Neural progenitor cell (in vitro differentiated cells): Measurements from ENCODE around the gene CDKL5. TPM values are rescaled to one million over a fixed set of nuclear protein-coding genes. Genes with fewer than 3 reads are reported as not detected.

Experiments used
- DNase-seq: peaks from one replicate; pipeline ENCODE4 v3.0.0-alpha.2; 2016; ENCODE audit warnings: low spot score
- H2AFZ ChIP-seq: fragments of 200-600 bp; sonication (generic); replicated peaks from 2 replicates; pipeline ENCODE4 v1.6.1; 2016; ENCODE audit warnings: antibody characterized with exemption
- H3F3A ChIP-seq: fragments of 200-600 bp; sonication (generic); 2 replicates; pipeline ENCODE4 v1.6.1; 2016; ENCODE audit warnings: antibody characterized with exemption, low read depth
- H3K27ac ChIP-seq: fragments of 200-600 bp; sonication (generic); 2 replicates; pipeline ENCODE4 v1.5.1; 2016; ENCODE audit warnings: mild to moderate bottlenecking
- H3K27me3 ChIP-seq: fragments of 200-600 bp; sonication (generic); 2 replicates; pipeline ENCODE4 v1.6.1; 2016; ENCODE audit warnings: mild to moderate bottlenecking, moderate library complexity
- H3K36me3 ChIP-seq: fragments of 200-600 bp; sonication (generic); 2 replicates; pipeline ENCODE4 v1.5.1; 2016
- H3K4me1 ChIP-seq: fragments of 200-600 bp; sonication (generic); 2 replicates; pipeline ENCODE4 v1.6.1; 2016; ENCODE audit warnings: mixed run types
- H3K4me2 ChIP-seq: fragments of 200-600 bp; sonication (generic); 2 replicates; pipeline ENCODE4 v1.6.1; 2016
- H3K4me3 ChIP-seq: fragments of 200-600 bp; sonication (generic); 2 replicates; pipeline ENCODE4 v1.5.1; 2016
- H3K79me2 ChIP-seq: fragments of 200-600 bp; sonication (generic); 2 replicates; pipeline ENCODE4 v1.6.1; 2016; ENCODE audit warnings: low read depth
- H3K9ac ChIP-seq: fragments of 200-600 bp; sonication (generic); 2 replicates; pipeline ENCODE4 v1.6.1; 2016
- H3K9me3 ChIP-seq: fragments of 200-600 bp; sonication (generic); 2 replicates; pipeline ENCODE4 v1.5.1; 2016; ENCODE audit warnings: low read depth
- H4K20me1 ChIP-seq: fragments of 200-600 bp; sonication (generic); 2 replicates; pipeline ENCODE4 v1.6.1; 2016; ENCODE audit warnings: low read depth
- H3K27ac Mint-ChIP-seq: 3 replicates; pipeline ENCODE4 v1.8.0; 2021; ENCODE audit warnings: mixed read lengths
- H3K27me3 Mint-ChIP-seq: 2 replicates; pipeline ENCODE4 v1.8.0; 2022; ENCODE audit warnings: low read depth, mild to moderate bottlenecking, inconsistent platforms, moderate library complexity, mixed read lengths; ENCODE audit not compliant: insufficient read depth
- H3K36me3 Mint-ChIP-seq: 3 replicates; pipeline ENCODE4 v1.8.0; 2021; ENCODE audit warnings: mixed read lengths
- H3K4me1 Mint-ChIP-seq: 3 replicates; pipeline ENCODE4 v1.8.0; 2021; ENCODE audit warnings: mixed read lengths
- H3K4me3 Mint-ChIP-seq: 3 replicates; pipeline ENCODE4 v1.8.0; 2021; ENCODE audit warnings: mild to moderate bottlenecking, moderate library complexity, mixed read lengths
- H3K9me3 Mint-ChIP-seq: 3 replicates; pipeline ENCODE4 v1.8.0; 2020; ENCODE audit warnings: mixed read lengths
- EZH2 ChIP-seq: fragments of 200-600 bp; sonication (generic); IDR thresholded peaks from 2 replicates; pipeline ENCODE4 v1.6.1; 2017; ENCODE audit warnings: antibody characterized with exemption, mild to moderate bottlenecking, moderate library complexity
- EZH2phosphoT487 ChIP-seq: fragments of 200-600 bp; sonication (generic); IDR thresholded peaks from 2 replicates; pipeline ENCODE4 v1.6.1; 2017; ENCODE audit warnings: antibody characterized with exemption
- total RNA-seq: library from RNA; depleted of rRNA; stranded (reverse); fragments of >200 nt; gene quantifications from 2 replicates; pipeline ENCODE4 v1.2.3, GENCODE V29; 2015; ENCODE audit warnings: low replicate concordance
- TF ChIP-seq, protein P1 (sequence below): fragments of 200-600 bp; sonication (generic); IDR thresholded peaks from 2 replicates; pipeline ENCODE4 v1.5.1; 2017; ENCODE audit warnings: antibody characterized with exemption, mild to moderate bottlenecking

CDKL5 gene
- total RNA-seq, 1 donor from 2014 or later, result 8.6 TPM

DNA sequence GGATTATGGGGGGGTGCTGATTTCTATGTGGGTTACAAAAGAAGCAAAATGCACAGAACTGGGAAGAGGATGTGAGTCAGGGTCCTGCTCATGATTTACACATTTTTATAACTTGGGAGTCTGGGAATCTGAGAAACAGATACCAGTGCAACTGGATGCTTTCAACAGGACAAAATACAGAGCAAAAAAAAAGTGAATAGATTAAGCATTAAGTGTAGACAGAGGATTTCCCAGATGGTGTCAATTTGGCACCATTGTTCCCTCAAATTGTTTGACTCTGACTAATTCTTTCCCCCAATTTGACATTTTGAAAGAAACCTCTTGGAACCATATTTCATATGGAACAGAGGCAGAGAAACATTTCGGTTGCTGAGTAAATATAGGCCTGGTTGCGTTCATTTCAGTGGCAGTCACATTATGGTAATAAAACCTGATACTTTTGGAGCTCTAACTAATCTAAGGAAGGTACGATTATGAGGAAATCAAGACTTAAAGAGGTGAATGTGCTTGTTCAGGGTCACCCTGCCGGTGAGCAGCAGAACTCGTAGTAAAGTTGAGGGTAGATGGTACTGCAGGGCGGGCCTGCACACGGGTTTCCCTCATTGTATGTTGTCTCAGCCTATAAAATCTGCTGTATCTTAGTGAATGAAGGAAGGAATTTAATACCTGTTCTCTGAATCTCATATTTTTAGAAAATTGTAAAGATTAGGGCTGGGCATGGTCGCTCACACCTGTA, 18.7 kb upstream of the CDKL5 start:
- Histone ChIP-seq H3K36me3 (no peaks in the 10 kb centered on the region), H3K27ac (no peak overlapping the region), H2AFZ (no peak overlapping the region), H4K20me1 (no peaks in the 10 kb centered on the region), H3K4me1 (no peaks in the 10 kb centered on the region), H3K9me3 (no peaks in the 10 kb centered on the region), H3K27me3 (no peaks in the 10 kb centered on the region), H3F3A (no peaks in the 10 kb centered on the region), H3K4me2 (no peak overlapping the region), H3K9ac (no peak overlapping the region), H3K4me3 (no peak overlapping the region), H3K79me2 (no peaks in the 10 kb centered on the region)
- H3K27me3 Mint-ChIP-seq, result no peaks in the 10 kb centered on the region
- H3K4me1 Mint-ChIP-seq, result no peaks in the 10 kb centered on the region
- no peak for DNase-seq
- no peak overlapping the region for H3K27ac Mint-ChIP-seq
- TF ChIP-seq, protein P1, sequence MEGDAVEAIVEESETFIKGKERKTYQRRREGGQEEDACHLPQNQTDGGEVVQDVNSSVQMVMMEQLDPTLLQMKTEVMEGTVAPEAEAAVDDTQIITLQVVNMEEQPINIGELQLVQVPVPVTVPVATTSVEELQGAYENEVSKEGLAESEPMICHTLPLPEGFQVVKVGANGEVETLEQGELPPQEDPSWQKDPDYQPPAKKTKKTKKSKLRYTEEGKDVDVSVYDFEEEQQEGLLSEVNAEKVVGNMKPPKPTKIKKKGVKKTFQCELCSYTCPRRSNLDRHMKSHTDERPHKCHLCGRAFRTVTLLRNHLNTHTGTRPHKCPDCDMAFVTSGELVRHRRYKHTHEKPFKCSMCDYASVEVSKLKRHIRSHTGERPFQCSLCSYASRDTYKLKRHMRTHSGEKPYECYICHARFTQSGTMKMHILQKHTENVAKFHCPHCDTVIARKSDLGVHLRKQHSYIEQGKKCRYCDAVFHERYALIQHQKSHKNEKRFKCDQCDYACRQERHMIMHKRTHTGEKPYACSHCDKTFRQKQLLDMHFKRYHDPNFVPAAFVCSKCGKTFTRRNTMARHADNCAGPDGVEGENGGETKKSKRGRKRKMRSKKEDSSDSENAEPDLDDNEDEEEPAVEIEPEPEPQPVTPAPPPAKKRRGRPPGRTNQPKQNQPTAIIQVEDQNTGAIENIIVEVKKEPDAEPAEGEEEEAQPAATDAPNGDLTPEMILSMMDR, result no peak
- no peak for TF ChIP-seq EZH2phosphoT487
- no peak for TF ChIP-seq EZH2
- H3K36me3 Mint-ChIP-seq, result no peaks in the 10 kb centered on the region
- H3K4me3 Mint-ChIP-seq, result no peak overlapping the region
- peaks cover 15% of the 10 kb centered on the region for H3K9me3 Mint-ChIP-seq

DNA sequence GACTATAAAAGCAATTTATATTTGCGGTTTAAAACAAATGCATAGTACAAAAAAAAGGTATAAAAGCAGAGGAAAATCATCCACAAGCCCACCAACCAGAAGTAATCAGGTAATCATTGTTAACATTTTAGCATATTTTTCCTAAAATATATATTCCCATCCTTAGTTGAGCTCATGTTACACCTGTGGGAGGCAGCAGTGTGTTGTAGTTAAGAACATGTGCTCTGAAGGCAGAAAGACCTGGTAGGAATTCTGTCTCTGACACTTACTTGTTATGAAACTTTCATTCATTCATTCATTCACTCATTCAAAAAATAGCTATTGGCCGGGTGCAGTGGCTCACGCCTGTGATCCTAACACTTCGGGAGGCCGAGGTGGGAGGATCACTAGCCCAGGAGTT, 15.4 kb upstream of the CDKL5 start:
- Mint-ChIP-seq H3K27me3 (peaks cover 2% of the 10 kb centered on the region), H3K9me3 (peaks cover 10% of the 10 kb centered on the region), H3K36me3 (no peaks in the 10 kb centered on the region), H3K4me3 (no peak overlapping the region), H3K4me1 (no peaks in the 10 kb centered on the region), H3K27ac (no peak overlapping the region)
- no peaks in the 10 kb centered on the region for H3K9me3 ChIP-seq
- H3K36me3 ChIP-seq, result no peaks in the 10 kb centered on the region
- no peak overlapping the region for H3K4me2 ChIP-seq
- H3K27ac ChIP-seq, result no peak overlapping the region
- H2AFZ ChIP-seq, result no peak overlapping the region
- no peaks in the 10 kb centered on the region for H3K27me3 ChIP-seq
- no peaks in the 10 kb centered on the region for H3K79me2 ChIP-seq
- DNase-seq, result peak; percentile 15
- no peak overlapping the region for H3K4me3 ChIP-seq
- no peak overlapping the region for H3K9ac ChIP-seq
- TF ChIP-seq, protein P1, result peak; percentile 47
- TF ChIP-seq EZH2phosphoT487, result no peak
- H4K20me1 ChIP-seq, result no peaks in the 10 kb centered on the region
- no peaks in the 10 kb centered on the region for H3F3A ChIP-seq
- H3K4me1 ChIP-seq, result no peaks in the 10 kb centered on the region

DNA sequence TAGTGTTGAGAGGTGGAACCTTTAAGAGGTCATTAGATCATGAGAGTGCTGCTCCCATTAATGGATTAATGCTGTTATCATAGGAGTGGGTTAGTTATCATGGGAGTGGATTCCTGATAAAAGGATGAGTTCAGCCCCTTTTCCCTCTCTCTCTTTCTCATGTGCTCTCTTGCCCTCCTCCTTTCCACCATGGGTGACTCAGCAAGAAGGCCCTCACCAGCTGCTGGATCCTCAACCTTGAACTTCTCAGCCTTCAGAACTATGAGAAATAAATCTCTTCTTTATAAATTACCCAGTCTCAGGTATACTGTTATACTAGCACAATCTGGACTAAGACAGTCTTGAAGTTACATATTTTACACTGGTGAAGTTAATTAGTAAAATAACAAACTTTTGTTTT, 10.0 kb upstream of the CDKL5 start:
- Histone ChIP-seq H3K9me3 (no peaks in the 10 kb centered on the region), H3K36me3 (no peaks in the 10 kb centered on the region), H3K9ac (no peak overlapping the region), H3K4me1 (no peaks in the 10 kb centered on the region), H3K27me3 (no peaks in the 10 kb centered on the region), H4K20me1 (no peaks in the 10 kb centered on the region), H3K4me2 (no peak overlapping the region), H3K79me2 (no peaks in the 10 kb centered on the region), H3K4me3 (no peak overlapping the region), H2AFZ (no peak overlapping the region), H3F3A (no peaks in the 10 kb centered on the region), H3K27ac (no peak overlapping the region)
- no peak overlapping the region for H3K4me3 Mint-ChIP-seq
- no peaks in the 10 kb centered on the region for H3K36me3 Mint-ChIP-seq
- peaks cover 2% of the 10 kb centered on the region for H3K9me3 Mint-ChIP-seq
- no peak overlapping the region for H3K27ac Mint-ChIP-seq
- no peaks in the 10 kb centered on the region for H3K4me1 Mint-ChIP-seq
- TF ChIP-seq EZH2 (no peak), EZH2phosphoT487 (no peak)
- TF ChIP-seq, protein P1, result no peak
- no peak for DNase-seq
- H3K27me3 Mint-ChIP-seq, result peaks cover 2% of the 10 kb centered on the region
